Pulmonary artery endothelial cell (primary cell): Measurements from ENCODE around the gene CLIC1. TPM values are rescaled to one million over a fixed set of nuclear protein-coding genes. Genes with fewer than 3 reads are reported as not detected.

Source experiments
- DNase-seq: peaks from one replicate; pipeline ENCODE4 v3.0.0-alpha.2; 2011; ENCODE audit warnings: low read depth, low spot score
- total RNA-seq: library from RNA; depleted of rRNA; stranded (reverse); fragments of >200 nt; gene quantifications from 2 replicates; pipeline ENCODE4 v1.2.3, GENCODE V29; 2014

The CLIC1 gene
- total RNA-seq, 1 donor from 2014 or later: 926 TPM

- DNase-seq: peak; percentile 97
Observed at GRCh38 chr6:31739639-31740396, 3.5 kb upstream of the CLIC1 start, which contains the start of gene MSH5. Gene MSH5, plus strand, starts transcription at chr6:31740005. Its CDS starts 462 bp downstream, at chr6:31740467.

- DNase-seq: peak; percentile 84
Observed at GRCh38 chr6:31737991-31738979, 2.0 kb upstream of the CLIC1 start.

- no peak for DNase-seq
Observed at GRCh38 chr6:31737315-31737990, 1.1 kb upstream of the CLIC1 start.

GRCh38 chr6:31736768-31737314 lies 511 bp upstream of the CLIC1 start:
- DNase-seq: no peak

GRCh38 chr6:31734821-31735406 lies 1.4 kb downstream of the CLIC1 start:
- DNase-seq: no peak

- DNase-seq: no peak
Observed at GRCh38 chr6:31734247-31734820, 2.0 kb downstream of the CLIC1 start.

DNA sequence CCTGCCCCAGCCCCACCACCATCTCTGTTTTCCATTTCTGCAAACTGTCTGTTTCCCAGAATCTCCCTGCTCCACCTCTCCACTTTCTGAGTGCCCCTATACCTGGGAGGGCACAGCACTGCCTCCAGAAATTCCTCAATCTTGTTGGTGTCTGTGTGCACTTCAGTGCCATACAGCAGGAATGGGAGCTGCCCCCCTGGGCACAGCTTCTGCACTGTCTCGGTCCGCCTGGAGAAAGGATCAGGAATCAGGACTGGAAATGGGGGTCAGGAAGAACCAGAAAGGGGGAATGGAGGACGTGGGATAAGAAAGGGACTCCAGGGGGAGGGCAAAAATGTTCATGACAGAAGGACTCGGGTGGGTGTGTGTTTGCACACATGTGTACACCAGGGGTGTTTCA lies 2.6 kb downstream of the CLIC1 start:
- DNase-seq: no peak

DNA sequence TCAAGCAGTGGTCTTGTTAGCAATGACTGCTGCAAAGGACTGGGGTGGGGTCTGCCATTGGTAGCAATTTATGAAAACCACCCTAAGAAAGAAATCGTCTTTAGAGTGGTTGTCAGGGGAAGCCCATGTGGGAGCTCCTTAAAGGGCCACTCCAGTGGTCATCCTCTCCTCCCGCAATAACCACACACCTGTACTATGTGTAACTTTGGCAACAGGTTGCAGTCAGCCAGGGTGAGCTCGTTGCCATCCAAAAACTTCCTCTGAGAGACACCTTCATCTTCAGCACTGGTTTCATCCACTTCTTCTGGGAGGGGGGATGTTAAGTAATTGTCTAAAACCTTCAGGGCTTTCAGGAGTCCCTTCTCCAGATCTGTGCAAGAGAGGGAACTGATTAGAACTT lies 4.3 kb downstream of the CLIC1 start:
- no peak for DNase-seq

DNA sequence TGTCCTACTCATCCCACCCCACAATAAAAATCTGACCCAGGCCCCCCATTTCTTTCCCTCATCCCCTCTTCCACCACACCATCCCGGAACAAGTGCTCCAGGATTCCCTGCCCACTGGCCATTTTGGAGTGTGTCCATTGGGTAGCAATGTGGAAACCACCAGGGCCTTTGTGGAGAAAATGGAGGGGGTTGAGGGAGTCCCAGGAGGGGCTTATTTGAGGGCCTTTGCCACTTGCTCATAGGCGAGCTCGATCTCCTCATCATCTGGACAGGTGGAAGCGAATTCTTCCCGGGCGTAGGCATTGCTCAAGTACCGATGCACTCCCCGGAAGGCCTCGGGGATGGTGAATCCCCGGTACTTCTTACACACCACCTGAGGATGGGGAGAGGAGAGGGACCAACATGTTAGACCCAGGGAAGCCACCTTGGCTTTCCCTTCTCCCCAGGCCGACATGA lies 5.7 kb downstream of the CLIC1 start:
- no peak for DNase-seq

GRCh38 chr6:31729979-31730630 lies 6.2 kb downstream of the CLIC1 start:
- DNase-seq: peak; percentile 80

- peak; percentile 60 for DNase-seq
Observed at GRCh38 chr6:31729515-31729978, 6.8 kb downstream of the CLIC1 start.

- no peak for DNase-seq
Observed at GRCh38 chr6:31728767-31729514, 7.4 kb downstream of the CLIC1 start, which contains the start of gene DDAH2. Gene DDAH2, minus strand, starts transcription at chr6:31729299. Its CDS starts 138 bp downstream, at chr6:31729161.

DNA sequence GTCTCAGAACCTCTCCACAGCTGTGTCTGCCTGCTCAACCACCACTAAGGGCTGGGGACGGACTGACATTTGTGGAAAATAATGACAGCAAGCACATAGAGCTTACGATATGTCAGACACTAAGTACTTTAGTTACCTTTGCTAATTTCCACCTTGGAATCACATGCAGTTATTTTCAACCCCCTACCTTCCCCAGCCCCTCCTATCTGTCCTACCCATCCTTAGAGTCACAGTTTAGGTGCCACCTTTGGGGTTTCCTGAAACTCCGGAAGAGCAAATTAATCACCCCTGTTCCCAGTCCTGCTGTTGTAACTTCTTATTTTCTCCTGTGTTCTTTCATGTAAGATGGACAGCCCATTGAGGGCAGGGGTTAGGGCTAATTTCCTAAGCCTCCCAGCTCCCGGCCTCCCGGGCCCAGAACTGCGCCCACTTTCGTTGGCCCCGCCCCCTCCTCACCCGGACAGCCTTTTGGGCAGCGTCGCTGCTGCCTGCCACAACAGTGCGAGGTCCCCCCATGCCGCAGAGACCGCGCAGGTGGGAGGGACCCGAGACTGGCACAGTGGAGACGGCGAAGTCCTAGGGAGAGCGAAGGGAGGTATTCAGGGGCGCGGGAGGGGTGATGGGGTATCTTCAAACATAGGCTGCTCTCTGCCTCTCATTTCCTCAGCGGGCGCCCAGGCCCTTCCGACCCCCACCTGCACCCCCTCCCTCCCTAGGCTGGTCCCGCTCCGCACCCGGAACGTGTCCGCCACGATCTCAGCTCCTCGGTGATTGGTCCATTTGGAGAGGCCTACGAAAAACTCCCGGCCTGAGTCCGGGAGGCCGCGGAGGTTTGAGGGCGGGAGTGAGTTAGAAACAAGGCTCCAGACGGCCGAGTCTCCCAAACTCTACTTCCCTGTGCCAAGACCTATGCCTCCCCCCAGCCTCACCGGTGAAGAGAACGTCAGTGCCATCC lies 8.3 kb downstream of the CLIC1 start:
- no peak for DNase-seq

DNA sequence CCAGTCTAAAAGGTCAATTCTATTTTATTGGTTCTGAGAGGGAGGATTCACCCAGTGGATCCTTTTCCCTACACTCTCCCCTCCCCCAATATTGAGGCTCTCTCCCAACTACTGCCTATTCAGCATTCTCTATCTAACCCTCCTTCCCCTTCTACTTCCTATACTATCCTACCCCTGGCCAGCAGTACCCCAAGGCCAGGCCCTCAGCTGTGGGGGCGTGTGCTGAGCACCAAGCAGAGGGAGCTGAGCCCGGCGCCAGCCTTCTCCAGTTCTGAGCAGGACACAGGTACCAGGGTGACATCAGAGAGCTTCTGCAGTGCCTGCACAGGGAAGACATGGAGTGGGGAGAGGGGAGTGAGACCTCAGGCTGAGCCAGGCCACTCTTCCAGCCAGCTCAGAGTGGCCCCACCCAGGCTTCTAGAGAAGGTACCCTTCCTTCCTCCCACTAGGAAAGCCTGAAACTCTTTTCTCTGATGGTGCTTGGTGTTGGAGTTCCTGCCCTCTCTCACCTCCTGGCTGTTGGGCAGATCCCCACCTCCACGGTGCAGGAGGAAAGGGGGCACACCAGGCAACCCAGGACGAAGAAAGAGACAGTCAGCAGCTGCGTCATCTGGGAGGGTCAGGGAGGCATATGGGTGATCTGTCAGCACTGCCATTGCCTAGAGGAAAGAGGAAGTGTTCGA lies 9.2 kb downstream of the CLIC1 start:
- DNase-seq: no peak

GRCh38 chr6:31725502-31726350 lies 10.6 kb downstream of the CLIC1 start:
- DNase-seq: no peak

GRCh38 chr6:31723980-31724691 lies 12.2 kb downstream of the CLIC1 start:
- DNase-seq: no peak
